Endothelial cell of umbilical vein (primary cell): ENCODE results near the gene GRHPR.

Experiments
- CTCF ChIP-seq, 2 donors: IDR thresholded peaks; 1 replicate in 1 of 2; 2 replicates in 1 of 2; pipeline ENCODE4 v1.5.1; 2011; ENCODE audit warnings: low read length in 2 of 2, mild to moderate bottlenecking in 2 of 2, moderate library complexity in 2 of 2, control low read depth in 1 of 2, inconsistent platforms in 1 of 2, low read depth in 1 of 2; ENCODE audit not compliant: insufficient read depth in 1 of 2; ENCODE audit errors: extremely low read depth in 1 of 2
- JUN ChIP-seq: IDR thresholded peaks from 2 replicates; pipeline ENCODE4 v1.6.1; 2011; ENCODE audit warnings: borderline replicate concordance, low read depth; ENCODE audit not compliant: insufficient read length, insufficient read depth
- POLR2AphosphoS5 ChIP-seq: IDR thresholded peaks from 2 replicates; pipeline ENCODE4 v1.6.1; 2012; ENCODE audit warnings: low read depth, mild to moderate bottlenecking, control low read depth, low read length, moderate library complexity; ENCODE audit not compliant: insufficient read depth

DNA sequence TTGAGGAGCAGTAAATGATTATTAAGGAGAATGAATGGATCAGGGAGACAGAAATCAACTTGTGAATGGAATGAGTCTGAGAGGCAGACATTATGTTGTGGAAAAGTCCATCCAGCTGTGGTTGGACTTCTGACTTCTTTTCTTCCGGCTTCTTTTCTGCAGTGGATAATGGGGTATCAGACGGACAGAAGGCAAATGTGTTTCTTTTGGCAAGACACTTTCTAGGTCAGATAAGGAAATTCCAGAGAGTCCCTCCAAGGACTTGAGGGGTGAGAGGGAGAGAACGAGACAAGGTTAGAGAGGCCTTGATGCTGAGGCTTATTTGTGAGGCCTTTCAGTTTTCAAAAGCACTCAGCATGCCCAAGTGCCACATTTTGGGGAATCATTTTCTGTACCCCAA is 17.1 kb upstream of the GRHPR start:
- no peak for TF ChIP-seq CTCF (IDR thresholded peaks at IDR 0.05; ENCODE audit: extremely low read depth in 1 of 2, insufficient read depth in 1 of 2, low read depth in 1 of 2, low read length in 2 of 2)
- TF ChIP-seq JUN: no peak
- no peak for TF ChIP-seq POLR2AphosphoS5
